HepG2 (cell line): ENCODE data around the gene ENO1. TPM values are rescaled to one million over a fixed set of nuclear protein-coding genes. Genes with fewer than 3 reads are reported as not detected.

Experiments used
- BCL6 ChIP-seq: IDR thresholded peaks from 2 replicates; pipeline ENCODE4 v1.6.1; 2016; ENCODE audit warnings: missing genetic modification reagents, missing compliant biosample characterization
- CREB1 ChIP-seq, 2 experiments: fragments of 450-650 bp in 1 of 2; IDR thresholded peaks; 2 replicates each; pipeline ENCODE4 v1.6.1; 2016 to 2017; ENCODE audit warnings: control low read depth in 1 of 2, mild to moderate bottlenecking in 1 of 2, missing compliant biosample characterization in 1 of 2, missing genetic modification characterization in 1 of 2
- ELF1 ChIP-seq: sonication (generic); formaldehyde crosslinking; IDR thresholded peaks from 2 replicates; pipeline ENCODE4 v1.4.0; 2020; ENCODE audit warnings: missing genetic modification reagents
- FOXA3 ChIP-seq: IDR thresholded peaks from 2 replicates; pipeline ENCODE4 v1.6.1; 2016; ENCODE audit warnings: missing genetic modification reagents, missing compliant biosample characterization
- GATAD2A ChIP-seq: IDR thresholded peaks from 2 replicates; pipeline ENCODE4 v1.6.1; 2016
- HIC2 ChIP-seq: sonication (generic); formaldehyde crosslinking; IDR thresholded peaks from 2 replicates; pipeline ENCODE4 v1.9.0; 2022; ENCODE audit warnings: low read depth, missing genetic modification reagents
- HNF4A ChIP-seq: sonication (generic); formaldehyde crosslinking; IDR thresholded peaks from 2 replicates; pipeline ENCODE4 v1.4.0; 2020; ENCODE audit warnings: missing genetic modification reagents
- KAT8 ChIP-seq: IDR thresholded peaks from 2 replicates; pipeline ENCODE4 v1.6.1; 2016; ENCODE audit warnings: missing genetic modification reagents, missing compliant biosample characterization
- NAIF1 ChIP-seq: sonication (generic); formaldehyde crosslinking; IDR thresholded peaks from 2 replicates; pipeline ENCODE4 v1.5.0; 2020; ENCODE audit warnings: mild to moderate bottlenecking, missing genetic modification reagents, borderline replicate concordance
- SAP130 ChIP-seq: IDR thresholded peaks from 2 replicates; pipeline ENCODE4 v1.6.1; 2016; ENCODE audit warnings: low read depth
- SIN3B ChIP-seq: fragments of 150-350 bp; IDR thresholded peaks from 2 replicates; pipeline ENCODE4 v1.6.1; 2014; ENCODE audit warnings: low read length
- SMARCE1 ChIP-seq: fragments of 450-650 bp; IDR thresholded peaks from 2 replicates; pipeline ENCODE4 v1.6.1; 2017; ENCODE audit warnings: borderline replicate concordance
- SMYD3 ChIP-seq: sonication (generic); formaldehyde crosslinking; IDR thresholded peaks from 2 replicates; pipeline ENCODE4 v1.8.1; 2023; ENCODE audit warnings: mild to moderate bottlenecking, missing genetic modification reagents
- SOX6 ChIP-seq, 2 experiments: fragments of 450-650 bp in 1 of 2; sonication (generic) in 1 of 2; formaldehyde crosslinking in 1 of 2; IDR thresholded peaks; 2 replicates each; pipeline versions ENCODE4 v1.4.0 to v1.6.1; 2017 to 2020; ENCODE audit warnings: antibody characterized with exemption in 1 of 2, mild to moderate bottlenecking in 1 of 2, missing genetic modification reagents in 1 of 2
- SRF ChIP-seq: IDR thresholded peaks from 2 replicates; pipeline ENCODE4 v1.6.1; 2011; ENCODE audit warnings: mild to moderate bottlenecking, low read depth, low read length, moderate library complexity
- TFAP4 ChIP-seq: sonication (generic); IDR thresholded peaks from 2 replicates; pipeline ENCODE4 v1.6.1; 2016; ENCODE audit warnings: low read depth, borderline replicate concordance
- U2AF2 ChIP-seq: fragments of 200-400 bp; formaldehyde crosslinking; IDR thresholded peaks from 2 replicates; pipeline ENCODE4 v1.6.1; 2017; ENCODE audit warnings: low read depth, mild to moderate bottlenecking, low read length
- XRCC5 ChIP-seq: fragments of 200-400 bp; formaldehyde crosslinking; optimal IDR thresholded peaks from 2 replicates; pipeline ENCODE3; 2017; ENCODE audit warnings: mild to moderate bottlenecking, low read length
- ZBTB21 ChIP-seq: sonication (generic); formaldehyde crosslinking; IDR thresholded peaks from 2 replicates; pipeline ENCODE4 v1.4.0; 2020; ENCODE audit warnings: missing genetic modification reagents
- ZFYVE20 ChIP-seq: sonication (generic); formaldehyde crosslinking; IDR thresholded peaks from 2 replicates; pipeline ENCODE4 v1.8.0; 2023; ENCODE audit warnings: low read depth, mild to moderate bottlenecking, moderate library complexity, missing genetic modification reagents, borderline replicate concordance
- ZMYM2 ChIP-seq: sonication (generic); formaldehyde crosslinking; IDR thresholded peaks from 2 replicates; pipeline ENCODE4 v1.8.0; 2022; ENCODE audit warnings: mild to moderate bottlenecking, missing genetic modification reagents
- ZMYM4 ChIP-seq: sonication (generic); formaldehyde crosslinking; IDR thresholded peaks from 2 replicates; pipeline ENCODE4 v1.8.1; 2023; ENCODE audit warnings: mild to moderate bottlenecking, missing genetic modification reagents
- ZNF383 ChIP-seq: sonication (generic); formaldehyde crosslinking; IDR thresholded peaks from 2 replicates; pipeline ENCODE4 v1.4.0; 2020; ENCODE audit warnings: missing genetic modification reagents, mild to moderate bottlenecking, borderline replicate concordance
- ZNF770 ChIP-seq: sonication (generic); formaldehyde crosslinking; IDR thresholded peaks from 2 replicates; pipeline ENCODE4 v1.5.0; 2020; ENCODE audit warnings: mild to moderate bottlenecking, missing genetic modification reagents
- ZNF777 ChIP-seq: sonication (generic); formaldehyde crosslinking; IDR thresholded peaks from 2 replicates; pipeline ENCODE4 v1.4.0; 2020; ENCODE audit warnings: missing genetic modification reagents
- ZNF788 ChIP-seq: sonication (generic); formaldehyde crosslinking; IDR thresholded peaks from 2 replicates; pipeline ENCODE4 v1.5.0; 2020; ENCODE audit warnings: mild to moderate bottlenecking, missing genetic modification reagents, borderline replicate concordance
- ZNF878 ChIP-seq: sonication (generic); formaldehyde crosslinking; IDR thresholded peaks from 2 replicates; pipeline ENCODE4 v1.8.1; 2023; ENCODE audit warnings: mild to moderate bottlenecking, missing genetic modification reagents, moderate library complexity
- polyA plus RNA-seq, 8 experiments: library from polyadenylated mRNA; depleted of rRNA in 3 of 8; stranded (reverse) in 7 of 8; unstranded in 1 of 8; fragments of >200 nt; fragmentation: Illumina TruSeq in 4 of 8; extraction: Trizol in 4 of 8; gene quantifications; 2 replicates each; pipeline versions ENCODE4 v1.2.1 to v1.2.3, GENCODE V29; 2011 to 2016; ENCODE audit warnings: low read depth in 4 of 8, missing spikeins in 1 of 8, mixed read lengths in 1 of 8; ENCODE audit not compliant: insufficient read depth in 1 of 8
- total RNA-seq, 5 experiments: library from RNA; depleted of rRNA; stranded (reverse); fragments of >200 nt; fragmentation: Illumina TruSeq; extraction: Trizol; gene quantifications; 2 replicates each; pipeline ENCODE4 v1.2.3, GENCODE V29; 2016; ENCODE audit warnings: low read depth in 1 of 5

The ENO1 gene
- total and polyA plus RNA-seq, 2 of the 13 experiments (the other 11 are each of a cell fraction or from before 2014, with no cell fraction given) = 1,559 to 3,103 TPM

GRCh38 chr1:8822373-8823294 is 55.9 kb downstream of the ENO1 start (continued):
- no peak for TF ChIP-seq BCL6
- peak; percentile 12; the same call in 1 of the 2 replicates for TF ChIP-seq ZMYM4 (CRISPR knock-in tag)
- TF ChIP-seq FOXA3 (CRISPR knock-in tag) = peak; percentile 38; the same call in 1 of the 2 replicates
- no peak for TF ChIP-seq XRCC5
- TF ChIP-seq SMYD3 (CRISPR knock-in tag) = no peak
- peak; percentile 35; the same call in 1 of the 2 replicates for TF ChIP-seq ZNF770 (CRISPR knock-in tag)
- no peak for TF ChIP-seq ZFYVE20
- TF ChIP-seq SMARCE1 = no peak
- TF ChIP-seq HIC2 (CRISPR knock-in tag) = 0 out of 2 replicates have a peak, but pooled peaks have one; percentile 18
- no peak for TF ChIP-seq NAIF1
- TF ChIP-seq ZBTB21 (CRISPR knock-in tag) = no peak
- TF ChIP-seq TFAP4 = peak; percentile 93
- TF ChIP-seq CREB1 (IDR thresholded peaks at IDR 0.05) = no peak
- peak; percentile 47 for TF ChIP-seq CREB1 (CRISPR knock-in tag; IDR thresholded peaks at IDR 0.05)
- TF ChIP-seq SAP130 (CRISPR knock-in tag) = peak; percentile 71
- no peak for TF ChIP-seq U2AF2
- peak; percentile 65 for TF ChIP-seq KAT8
- TF ChIP-seq SIN3B = no peak
- peak; percentile 55; the same call in 1 of the 2 replicates for TF ChIP-seq GATAD2A
- TF ChIP-seq ZNF878 (CRISPR knock-in tag) = no peak
- 0 out of 2 replicates have a peak, but pooled peaks have one; percentile 30 for TF ChIP-seq ZMYM2 (CRISPR knock-in tag)
- TF ChIP-seq ZNF383 = no peak
- TF ChIP-seq ZNF777 (CRISPR knock-in tag) = 0 out of 2 replicates have a peak, but pooled peaks have one; percentile 50
- no peak for TF ChIP-seq SOX6 (IDR thresholded peaks at IDR 0.05)
- peak; percentile 4; the same call in 1 of the 2 replicates for TF ChIP-seq SOX6 (CRISPR knock-in tag; IDR thresholded peaks at IDR 0.05)
- TF ChIP-seq ELF1 = peak; percentile 70
- no peak for TF ChIP-seq ZNF788 (CRISPR knock-in tag)
- no peak for TF ChIP-seq SRF
- 0 out of 2 replicates have a peak, but pooled peaks have one; percentile 4 for TF ChIP-seq HNF4A (CRISPR knock-in tag)
